ENCODE data around the gene NEO1.
A peak's percentile ranks its signal among the peaks of the same experiment; 100 is the strongest.

NEO1 gene

DNA sequence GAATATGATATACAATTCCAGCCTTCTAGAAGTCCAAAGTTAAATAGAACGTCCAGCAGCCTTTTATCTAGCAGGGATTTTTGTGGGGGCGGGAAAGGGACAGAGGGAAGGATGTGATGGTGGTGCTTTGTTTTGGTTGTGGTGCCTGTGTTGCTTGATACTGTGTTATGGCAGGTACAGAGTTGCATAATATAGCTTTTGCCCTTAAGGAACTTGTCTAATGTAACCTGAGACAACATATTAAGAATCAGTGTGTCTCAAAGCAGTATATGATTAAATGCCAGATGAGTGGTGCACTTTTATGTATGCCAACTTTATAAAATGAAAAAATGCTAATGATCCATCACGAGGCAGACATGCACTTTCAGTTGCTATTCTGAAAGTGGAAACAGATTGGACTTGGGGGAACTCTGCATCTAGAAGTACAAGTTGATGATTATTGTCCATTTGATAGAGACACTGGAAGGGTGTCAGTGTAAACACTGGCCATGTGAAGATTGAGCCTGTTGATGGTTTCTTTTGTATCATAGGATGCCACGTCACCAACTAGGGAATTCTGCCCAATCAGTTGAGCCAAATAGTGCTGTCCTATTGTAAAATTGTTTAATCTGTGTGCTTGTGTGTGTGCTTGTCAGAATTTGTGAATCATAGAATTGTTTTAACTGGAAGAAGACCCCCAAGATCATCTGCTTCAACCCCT lies 23.0 kb downstream of the NEO1 start:
- no peak for DNase-seq (ENCODE audit: low spot score)

DNA sequence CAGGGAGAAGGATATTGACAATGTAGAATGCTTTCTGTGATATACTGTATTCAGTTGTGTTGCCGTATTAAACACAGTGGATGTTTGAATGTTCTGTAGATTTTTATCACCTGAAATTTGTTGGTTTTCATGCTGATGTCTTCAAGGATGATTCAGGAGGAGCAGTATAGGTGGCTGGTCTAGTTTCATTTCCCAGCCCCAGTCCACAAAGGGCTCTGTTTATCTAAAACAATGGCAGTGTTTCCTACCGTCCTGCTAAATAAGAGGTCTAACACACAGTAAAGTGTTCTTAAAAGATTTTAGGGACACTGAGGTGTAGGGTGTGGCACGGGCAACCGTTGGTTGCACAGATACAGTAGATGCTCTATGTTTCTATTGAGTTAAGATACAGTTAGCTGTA lies 26.0 kb downstream of the NEO1 start:
- DNase-seq (ENCODE audit: low spot score), result no peak

DNA sequence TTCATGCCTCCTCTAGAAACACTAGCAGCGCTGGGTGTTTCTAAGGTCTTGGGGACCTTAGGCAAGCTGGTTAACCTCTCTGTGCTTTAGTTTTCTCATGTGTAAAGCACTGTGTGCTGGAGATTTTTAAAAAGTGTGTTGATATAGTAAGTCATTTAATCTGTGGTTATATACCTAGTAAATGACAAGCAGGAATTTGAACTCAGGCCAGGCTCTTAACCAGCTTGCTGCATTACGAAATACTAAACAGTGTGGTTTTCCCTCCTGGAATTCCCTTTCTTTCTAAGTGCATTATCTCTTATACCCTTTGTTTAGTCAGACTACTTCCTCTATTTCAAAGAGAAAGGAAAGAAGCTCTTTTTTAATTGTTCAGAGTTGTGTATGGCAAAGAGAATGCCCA lies 26.5 kb downstream of the NEO1 start:
- no peak for DNase-seq (ENCODE audit: low spot score)

DNA sequence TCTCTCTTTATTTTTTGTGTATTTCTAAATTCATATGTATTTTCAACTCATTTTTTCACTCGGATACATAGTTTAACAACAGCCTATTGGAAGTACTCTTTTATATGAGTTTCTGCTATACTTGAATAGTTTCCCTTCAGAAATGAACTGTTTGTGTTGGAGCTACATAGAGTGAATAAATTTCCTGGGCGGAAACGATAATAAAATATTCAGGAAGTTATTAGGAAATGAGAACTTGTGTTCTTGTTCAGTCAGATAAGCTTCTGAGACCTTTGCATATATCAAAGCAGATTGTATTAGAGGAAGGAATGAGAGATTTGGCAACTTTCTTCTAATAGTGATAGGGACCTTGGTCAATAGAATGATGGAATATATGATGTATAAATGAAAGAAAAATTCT lies 27.3 kb downstream of the NEO1 start:
- DNase-seq (ENCODE audit: low spot score), result no peak

DNA sequence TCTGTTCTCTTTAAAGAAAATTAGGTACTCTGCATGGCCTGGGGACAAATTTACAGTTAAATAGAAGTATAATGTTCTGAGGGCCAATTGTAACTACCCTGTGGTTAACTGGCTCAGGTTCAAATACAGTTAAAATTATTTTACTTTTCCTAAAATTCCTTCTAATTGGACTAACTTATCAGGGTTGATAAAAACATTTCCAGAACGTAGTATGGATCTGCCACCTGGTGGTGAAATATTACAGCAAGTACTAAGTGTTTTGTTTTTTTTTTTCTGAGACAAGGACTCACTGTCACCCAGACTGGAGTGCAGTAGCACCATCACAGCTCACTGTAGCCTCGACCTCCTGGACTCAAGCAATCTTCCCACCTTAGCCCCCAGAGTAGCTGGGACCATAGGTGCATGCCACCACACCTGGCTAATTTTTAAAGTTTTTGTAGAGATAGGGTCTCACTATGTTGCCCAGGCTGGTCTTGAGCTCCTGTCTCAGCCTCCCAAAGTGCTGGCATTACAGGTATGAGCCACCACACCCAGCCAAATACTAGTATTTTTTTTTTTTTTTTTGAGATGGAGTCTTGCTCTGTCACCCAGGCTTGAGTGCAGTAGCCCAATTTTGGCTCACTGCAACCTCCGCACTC lies 29.2 kb downstream of the NEO1 start:
- peak; percentile 13 for DNase-seq (ENCODE audit: low spot score)

DNA sequence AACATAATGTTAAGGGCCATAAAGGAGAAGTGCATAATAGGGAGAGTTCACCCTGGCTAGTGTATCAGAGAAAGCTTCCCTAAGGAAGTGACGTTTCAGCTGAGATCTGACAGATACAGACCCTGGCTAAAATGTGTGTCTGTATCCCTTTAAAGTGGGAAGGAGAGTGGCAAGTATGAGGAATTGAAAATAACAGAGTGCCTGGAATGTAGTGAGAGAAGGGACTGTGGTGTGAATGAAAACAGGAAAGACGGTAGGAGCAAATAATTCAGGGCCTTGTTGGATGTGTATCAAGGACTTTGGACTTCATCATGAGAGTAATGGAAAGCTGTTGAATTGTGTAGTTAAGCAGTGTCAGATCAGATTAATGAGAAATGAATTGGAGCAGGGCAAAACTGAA lies 30.5 kb downstream of the NEO1 start:
- DNase-seq (ENCODE audit: low spot score), result no peak

DNA sequence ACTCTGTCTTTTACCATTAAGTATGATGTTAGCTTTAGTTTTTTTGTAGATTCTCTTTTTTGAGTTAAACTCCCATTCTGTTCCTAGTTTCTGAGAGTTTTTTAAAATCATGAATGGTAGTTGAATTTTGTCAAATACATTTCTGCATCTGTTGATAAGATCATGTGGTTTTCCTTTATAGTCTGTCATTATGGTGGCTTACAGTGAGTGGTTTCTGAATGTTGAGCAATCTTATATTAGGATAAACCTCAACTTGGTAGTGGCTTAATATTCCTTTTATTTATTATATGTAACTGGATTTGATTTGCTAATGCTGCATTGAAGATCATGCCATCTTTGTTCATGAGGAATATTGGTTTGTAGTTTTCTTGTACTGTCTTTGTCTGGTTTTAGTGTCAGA lies 34.8 kb downstream of the NEO1 start:
- DNase-seq (ENCODE audit: low spot score), result no peak

DNA sequence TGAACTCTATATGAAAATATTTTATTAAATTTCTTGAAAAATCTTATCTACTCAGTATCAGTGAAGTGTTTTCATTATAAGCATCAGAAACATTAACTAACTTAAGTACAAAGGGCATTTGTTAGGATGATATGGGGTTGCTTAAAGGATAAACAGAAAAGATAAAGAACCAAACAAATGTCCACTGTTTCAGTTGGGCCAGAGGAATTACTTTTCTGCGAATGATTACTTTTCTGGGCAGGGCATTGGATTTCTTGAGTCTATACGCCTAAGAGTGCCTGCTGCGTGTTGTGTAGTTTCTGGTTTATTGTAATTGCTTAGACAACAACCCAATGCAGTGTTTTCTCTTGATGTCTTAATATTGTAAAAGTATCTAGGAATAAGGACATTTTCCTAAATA lies 52.8 kb downstream of the NEO1 start:
- no peak for DNase-seq (ENCODE audit: low spot score)

DNA sequence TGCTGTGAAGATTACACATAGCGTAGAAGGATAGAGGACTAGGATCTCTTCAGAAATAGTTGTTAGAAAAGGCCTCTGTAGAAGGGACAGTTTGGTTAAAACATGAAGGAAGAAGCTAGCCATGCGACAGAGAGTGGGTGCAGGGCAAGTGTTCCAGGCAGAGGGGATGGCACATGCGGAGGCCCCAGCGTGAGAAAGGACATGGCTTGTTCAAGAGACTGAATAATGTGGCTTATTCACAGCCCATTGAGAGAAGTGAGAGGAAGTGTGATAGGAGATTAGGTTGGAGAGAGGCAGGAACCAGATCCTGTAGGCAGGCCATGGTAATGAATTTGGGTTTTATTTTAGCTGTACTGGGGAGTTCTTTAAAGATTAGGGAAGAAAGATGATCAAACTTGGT lies 56.4 kb downstream of the NEO1 start:
- no peak for DNase-seq (ENCODE audit: low spot score)

DNA sequence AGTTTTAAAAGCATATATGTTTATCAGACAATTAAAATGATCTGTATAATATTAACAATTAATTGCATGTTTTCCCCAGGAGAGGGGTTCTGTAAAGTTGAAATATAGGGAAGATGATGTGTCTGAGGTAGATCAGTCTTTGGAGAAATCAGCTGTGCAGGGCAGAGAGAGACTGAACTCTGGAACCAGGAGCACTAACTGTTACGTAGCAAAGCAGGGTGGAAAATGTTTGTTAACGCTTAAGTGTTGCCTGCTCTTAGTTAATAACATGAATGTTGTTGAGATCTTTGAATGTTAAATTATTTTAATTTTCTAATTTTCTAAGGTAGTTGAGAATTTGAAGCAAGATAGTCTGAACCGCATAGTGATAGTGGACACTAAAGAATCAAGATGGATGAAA lies 57.5 kb downstream of the NEO1 start:
- DNase-seq (ENCODE audit: low spot score), result no peak

DNA sequence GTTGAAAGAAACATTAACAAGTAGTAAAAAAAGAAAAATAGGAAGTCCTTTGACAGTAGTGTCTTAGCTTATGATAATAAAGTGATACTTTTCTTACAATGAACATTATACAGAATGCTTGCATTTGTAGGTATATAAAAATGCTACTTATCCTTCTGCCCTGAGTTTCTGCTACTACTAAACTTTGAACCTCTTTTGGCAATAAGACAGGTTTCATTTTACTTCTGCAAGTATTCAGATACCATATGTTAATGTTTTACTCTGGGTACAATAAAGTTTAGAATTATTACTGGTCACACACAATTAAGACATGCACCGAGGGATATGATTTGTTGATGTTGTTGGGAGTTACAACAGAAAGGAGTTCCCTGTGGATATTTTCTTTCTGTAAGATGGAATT lies 57.9 kb downstream of the NEO1 start:
- DNase-seq (ENCODE audit: low spot score), result no peak

DNA sequence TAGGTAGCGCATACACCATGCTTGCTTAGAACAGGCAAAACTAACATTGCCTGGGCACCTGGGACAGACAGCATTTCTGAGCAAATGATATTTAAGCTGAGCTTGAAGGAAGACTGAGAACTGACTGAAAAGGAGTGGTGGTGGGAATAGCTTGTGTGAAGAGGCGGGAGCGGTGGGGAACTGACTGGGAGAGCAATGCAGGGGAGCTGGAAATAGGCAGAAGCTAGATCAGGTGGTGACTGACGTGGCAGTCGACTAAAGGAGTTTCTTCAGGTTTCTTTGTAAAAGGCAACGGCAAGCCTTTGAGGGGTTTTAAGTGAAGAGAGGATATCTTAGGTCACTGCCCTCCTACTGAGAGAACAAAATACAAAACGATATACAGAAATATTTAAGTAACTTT lies 61.8 kb downstream of the NEO1 start:
- DNase-seq (ENCODE audit: low spot score), result no peak

DNA sequence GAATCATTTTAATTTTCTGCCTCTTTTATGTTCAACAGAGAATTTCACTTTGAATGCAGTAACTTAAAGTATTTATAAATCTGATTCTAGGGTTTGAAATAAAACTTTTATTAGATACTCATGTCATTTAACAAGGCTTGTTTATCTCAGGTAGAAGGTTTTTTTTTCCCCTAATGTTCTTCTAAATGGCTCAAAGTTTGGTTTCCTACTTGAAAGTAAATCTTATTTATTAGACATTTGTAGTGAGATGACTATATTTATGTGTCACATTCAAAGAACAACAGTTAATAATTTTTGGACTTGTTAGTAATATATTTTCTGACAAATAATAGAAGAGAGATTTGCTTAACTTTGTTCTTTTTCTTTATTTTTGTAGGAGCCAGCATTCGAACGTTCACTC lies 63.9 kb downstream of the NEO1 start:
- DNase-seq (ENCODE audit: low spot score), result no peak

DNA sequence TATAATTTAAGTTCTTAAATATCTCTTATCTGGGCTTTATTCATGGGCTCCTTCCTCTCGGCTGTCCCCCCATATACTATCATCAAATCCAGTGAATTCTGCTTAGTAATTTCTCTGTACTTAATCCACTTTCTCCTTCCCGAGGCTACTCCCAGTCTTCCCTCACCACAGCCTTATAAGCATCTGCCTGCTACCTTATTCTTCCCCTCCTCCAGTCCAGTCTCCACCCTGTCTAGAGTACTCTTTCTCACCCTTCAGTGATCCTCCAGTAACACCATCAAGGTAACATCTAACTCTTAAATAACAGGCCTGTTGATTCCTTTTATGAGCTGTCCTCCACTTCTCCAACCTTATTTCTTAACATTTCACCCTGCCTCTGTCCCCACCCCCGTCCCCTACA lies 65.8 kb downstream of the NEO1 start:
- no peak for DNase-seq (ENCODE audit: low spot score)

DNA sequence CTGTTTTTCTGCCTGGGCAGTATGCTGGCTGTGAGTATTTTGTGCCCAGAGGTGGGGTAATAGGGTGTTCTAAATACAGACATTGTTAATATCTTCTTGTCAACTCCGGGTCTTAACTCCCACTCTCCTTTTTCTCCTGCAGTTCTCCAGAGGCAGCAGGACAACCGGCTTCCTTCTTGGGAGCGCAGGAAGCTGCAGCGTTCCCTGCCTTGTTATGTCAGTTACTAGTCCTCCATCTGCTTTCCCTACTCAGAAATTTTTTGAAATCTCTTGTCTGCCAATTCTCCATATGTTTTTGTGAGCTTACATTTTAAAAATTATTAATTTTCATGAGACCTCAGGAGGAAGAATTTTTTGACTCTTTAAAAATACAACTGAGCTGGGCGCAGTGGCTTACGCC lies 67.2 kb downstream of the NEO1 start:
- no peak for DNase-seq (ENCODE audit: low spot score)

DNA sequence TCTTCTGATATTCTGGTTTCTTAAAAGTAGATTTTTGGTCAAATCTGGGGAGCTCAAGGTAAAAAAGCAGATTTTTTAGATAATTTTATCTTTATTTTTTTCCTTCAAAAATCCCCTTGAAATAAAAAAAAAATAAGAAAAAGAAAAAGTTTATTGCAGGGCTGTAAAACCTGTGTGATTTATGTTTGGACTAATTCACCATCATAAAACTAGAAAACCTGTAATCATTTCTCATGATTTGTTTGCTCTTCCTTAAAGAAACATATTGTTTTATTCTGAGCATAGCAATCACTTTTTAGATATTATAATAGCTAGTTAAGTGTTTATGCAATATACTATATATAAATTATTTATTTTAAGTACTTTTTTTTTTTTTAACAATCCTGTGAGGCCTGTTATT lies 68.0 kb downstream of the NEO1 start:
- DNase-seq (ENCODE audit: low spot score), result no peak

DNA sequence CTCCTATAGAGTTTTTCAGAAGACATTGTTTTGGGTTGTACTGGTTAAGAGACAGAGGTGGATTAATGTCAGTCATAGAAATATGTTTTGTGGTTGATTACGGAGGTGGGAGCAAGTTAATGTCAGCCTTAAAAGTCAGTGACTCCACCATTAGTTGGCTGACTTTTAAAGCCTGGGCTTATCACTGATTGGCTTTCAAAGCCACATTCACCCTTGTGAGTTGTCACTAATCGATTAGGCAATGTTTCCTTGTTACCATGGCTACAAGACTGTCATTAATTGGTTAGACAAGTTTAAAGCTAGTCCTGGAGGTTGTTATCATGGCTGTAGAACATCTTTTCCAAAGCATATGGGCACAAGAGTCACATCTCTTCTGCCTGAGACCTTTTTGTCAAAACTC lies 73.0 kb downstream of the NEO1 start:
- DNase-seq (ENCODE audit: low spot score), result no peak

DNA sequence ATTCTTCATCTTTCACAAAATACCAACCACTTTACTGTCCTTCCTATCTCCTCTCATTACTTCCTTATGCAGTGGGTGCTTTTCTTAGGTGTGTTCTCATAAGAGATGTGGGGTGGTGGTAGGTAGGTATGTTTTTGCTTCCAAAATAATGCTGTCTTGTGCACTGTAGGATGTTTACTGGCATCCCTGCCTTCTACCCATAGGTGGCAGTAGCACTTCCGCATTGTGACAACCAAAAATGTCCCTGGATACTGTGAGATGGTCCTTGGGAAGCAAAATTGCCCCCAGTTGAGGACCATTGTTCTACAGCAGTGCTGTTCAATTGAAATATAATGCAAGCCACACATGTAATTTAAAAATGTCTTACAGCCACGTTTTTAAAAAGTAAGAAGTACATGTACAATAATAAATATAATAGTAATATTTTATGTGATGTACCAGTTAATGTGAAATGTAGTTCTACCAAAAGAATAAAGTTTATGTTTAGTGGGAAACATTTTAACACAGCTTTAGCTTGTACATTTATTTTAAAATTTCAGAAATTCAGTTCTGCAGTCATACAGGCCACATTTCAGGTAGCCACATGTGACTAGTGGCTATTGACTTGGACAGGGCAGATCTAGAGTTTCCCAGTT lies 75.2 kb downstream of the NEO1 start:
- DNase-seq (ENCODE audit: low spot score), result peak; percentile 12

DNA sequence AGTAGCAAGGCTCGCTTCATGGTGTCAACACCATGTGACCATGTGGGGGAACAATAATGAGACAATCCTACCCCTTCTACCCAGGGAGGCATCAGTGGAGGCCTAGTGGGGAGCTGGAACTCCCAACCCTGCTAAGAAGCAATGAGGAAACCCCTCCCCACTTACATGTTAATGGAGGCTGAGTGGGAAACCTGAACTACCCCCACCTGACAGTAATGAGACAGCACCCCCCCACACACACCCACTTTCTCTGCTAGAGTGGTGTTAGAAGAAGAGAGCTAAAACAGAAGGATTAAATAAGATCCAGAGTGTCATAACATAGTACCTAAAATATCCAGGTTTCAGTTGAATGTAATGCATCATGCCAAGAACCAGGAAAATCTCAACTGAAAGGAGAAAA lies 78.6 kb downstream of the NEO1 start:
- DNase-seq (ENCODE audit: low spot score), result no peak

DNA sequence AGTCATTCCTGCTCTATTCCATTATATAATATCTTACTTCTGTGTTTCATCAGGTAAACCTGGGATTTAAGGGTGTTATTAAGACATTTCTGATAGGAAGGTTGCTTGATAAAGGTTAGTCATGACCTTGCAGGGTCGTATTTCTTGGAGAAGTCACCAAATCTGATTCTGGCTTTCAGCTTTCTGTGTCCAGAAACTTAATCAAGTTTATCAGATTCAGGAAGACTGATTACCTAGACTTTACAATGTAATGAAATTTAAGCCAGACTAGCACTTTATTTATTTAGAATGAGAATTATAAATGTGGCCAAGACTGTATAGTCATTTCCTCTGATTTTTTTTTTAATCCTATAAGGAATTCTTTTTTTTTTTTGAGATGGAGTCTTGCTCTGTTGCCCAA lies 81.9 kb downstream of the NEO1 start:
- no peak for DNase-seq (ENCODE audit: low spot score)

DNA sequence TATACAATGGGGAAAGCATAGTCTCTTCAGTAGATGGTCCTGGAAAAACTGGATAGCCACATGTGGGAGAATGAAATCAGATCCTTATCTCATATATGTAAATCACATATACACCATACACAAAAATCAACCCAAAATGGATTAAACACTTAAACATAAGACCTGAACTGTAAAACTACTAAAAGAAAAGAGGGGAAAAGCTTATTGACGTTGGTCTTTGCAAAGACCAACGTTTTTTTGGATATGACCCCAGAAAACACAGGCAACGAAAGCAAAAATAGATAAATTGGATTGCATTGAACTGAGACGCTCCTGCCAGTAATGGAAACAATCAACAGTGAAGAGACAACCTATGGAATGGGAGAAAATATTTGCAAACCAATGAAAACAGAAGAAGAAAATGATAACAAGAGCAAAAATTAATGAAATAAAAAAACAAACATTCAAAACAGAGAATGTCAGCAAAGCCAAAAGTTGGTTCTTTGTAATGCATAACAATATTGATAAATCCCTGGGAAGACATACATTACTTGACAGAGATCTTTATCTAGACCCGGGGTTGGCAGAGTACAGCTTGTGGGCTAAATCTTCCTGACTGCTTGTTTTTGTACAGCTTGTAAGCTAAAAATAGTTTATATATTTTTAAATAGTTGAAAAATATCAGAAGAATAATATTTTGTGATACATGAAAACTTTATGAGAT lies 86.9 kb downstream of the NEO1 start:
- no peak for DNase-seq (ENCODE audit: low spot score)

DNA sequence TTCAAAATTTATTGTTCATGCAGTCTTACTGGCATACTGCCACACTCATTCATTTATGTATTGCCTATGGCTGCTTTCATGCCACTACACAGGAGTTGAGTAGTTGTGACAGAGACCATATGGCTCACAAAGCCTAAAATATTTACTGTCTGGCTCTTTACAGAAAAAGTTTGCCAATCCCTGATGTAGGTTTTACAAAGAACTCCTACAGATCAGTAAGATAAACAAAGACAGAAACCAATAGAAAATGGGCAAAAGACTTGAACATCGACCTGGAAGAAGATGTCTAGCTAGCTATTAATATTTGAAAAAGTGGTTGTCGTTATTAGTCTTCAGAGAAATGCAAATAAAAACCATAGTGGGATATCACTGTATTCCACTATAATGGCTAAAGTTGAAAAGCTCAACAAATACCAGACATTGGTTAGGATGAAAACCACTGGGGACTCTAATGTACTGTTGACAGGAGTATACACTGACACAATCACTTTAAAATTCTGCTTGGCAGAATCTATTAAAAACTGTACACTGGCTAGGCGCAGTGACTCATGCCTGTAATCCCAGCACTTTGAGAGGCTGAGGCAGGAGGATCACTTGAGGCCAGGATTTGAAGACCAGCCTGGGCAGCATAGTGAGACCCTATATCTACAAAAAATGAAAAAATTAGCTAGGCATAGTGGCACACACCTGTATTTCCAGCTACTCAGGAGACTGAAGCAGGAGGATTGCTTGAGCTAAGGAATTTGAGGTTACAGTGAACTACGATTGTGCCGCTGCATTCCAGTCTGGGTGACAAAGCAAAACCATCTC lies 87.7 kb downstream of the NEO1 start:
- no peak for DNase-seq (ENCODE audit: low spot score)

Measured in CD4-positive, alpha-beta T cell treated with Interleukin-6 at 100 ng/mL for 8 hours (primary cell).